Measurements from ENCODE around the gene PRRT4. TPM values are rescaled to one million over a fixed set of nuclear protein-coding genes. Genes with fewer than 3 reads are reported as not detected.

PRRT4 gene
- total RNA-seq, 1 donor from 2014 or later, result 17.4 TPM

DNA sequence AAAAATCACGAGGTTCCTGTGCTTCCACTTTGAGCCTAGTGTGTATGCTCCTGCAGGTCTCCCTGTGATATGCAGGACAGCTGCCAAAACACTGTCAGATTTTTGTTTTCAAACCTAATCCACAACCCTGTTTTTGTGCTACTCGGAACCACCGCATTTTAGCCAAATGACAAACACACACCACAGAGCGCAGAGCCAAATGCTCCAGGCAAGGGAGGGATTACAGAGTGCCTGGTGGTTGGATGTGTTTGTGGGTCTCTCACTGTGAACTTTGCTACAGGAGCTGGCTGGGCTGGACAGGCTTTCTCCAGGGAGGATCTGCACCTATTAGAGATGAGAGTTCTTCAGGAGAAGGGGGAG, 12.0 kb downstream of the PRRT4 start:
- DNase-seq (ENCODE audit: low spot score), result no peak

GRCh38 chr7:128347647-128348097, 13.8 kb downstream of the PRRT4 start:
- DNase-seq (ENCODE audit: low spot score), result no peak

- no peak for DNase-seq (ENCODE audit: low spot score)
Measured at GRCh38 chr7:128344431-128344774, 17.1 kb downstream of the PRRT4 start.

GRCh38 chr7:128343554-128344430, 17.7 kb downstream of the PRRT4 start, which contains the start of gene RBM28:
TSS of gene RBM28 (minus strand) at chr7:128343908. CDS start at chr7:128343793, 115 bp downstream.
- DNase-seq (ENCODE audit: low spot score), result peak; percentile 94

- no peak for DNase-seq (ENCODE audit: low spot score)
Measured at GRCh38 chr7:128341733-128342132, 19.8 kb downstream of the PRRT4 start.

- DNase-seq (ENCODE audit: low spot score), result no peak
Measured at GRCh38 chr7:128335730-128336129, 25.8 kb downstream of the PRRT4 start.

GRCh38 chr7:128324368-128324680, 37.2 kb downstream of the PRRT4 start:
- DNase-seq (ENCODE audit: low spot score), result no peak

DNA sequence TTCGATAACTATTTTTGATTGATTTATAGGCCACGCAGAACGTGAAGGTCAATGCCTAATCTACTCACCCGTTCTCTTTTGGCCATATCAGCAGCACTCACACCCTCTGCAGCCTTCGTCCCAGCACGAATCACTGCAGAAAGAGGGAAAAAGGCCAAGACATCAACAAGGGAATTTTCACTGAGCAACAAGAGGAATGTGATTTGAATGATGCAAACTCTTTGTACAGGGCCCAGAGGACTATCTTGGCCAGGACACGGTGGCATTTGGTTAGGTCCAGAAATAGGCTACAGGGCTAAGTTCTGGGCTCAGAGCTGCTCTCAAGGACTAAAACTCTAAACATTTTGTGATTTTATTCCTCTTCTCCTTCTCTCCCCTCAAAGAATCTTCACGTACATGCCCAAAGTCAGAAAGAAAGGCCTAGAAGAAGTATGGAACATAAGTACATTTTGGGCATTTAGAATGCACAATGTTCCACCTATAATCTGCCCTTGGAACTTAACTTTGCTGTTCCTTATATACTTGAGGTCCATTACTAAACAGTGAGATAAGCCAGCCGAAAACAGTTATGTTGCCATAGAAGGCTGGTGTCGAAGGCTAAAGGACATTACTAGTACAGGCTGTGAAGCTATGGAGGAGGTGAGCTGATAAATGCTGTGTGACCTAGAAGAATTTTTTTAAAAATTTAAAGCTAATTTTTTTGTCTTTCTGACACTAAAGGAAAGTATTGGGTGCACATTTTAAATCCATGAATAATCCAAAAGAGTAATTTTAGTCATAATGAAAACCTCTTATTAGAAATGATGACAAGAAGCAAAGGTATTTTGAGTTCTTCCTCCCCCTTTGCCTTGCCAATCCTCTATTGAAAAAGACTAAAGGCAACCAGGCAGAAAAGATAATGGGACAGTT, 37.8 kb downstream of the PRRT4 start:
- DNase-seq (ENCODE audit: low spot score), result no peak

DNA sequence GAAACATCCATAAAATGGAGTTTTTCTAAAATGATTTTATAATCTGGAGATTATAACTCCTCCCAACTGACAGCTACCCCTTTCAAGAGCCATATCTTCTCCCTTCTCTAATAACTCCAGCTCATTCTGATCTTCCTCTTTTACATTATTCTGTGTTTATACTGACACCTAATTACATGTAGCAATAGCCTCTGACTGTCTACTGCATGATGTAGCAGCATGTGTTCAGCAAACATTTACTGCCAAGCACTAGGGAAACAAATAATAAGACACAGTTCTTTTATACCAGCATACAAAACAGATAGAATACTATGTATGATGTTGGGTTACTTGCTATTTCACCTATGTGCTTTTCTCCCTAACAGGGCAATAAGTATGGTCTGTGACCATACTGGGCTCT, 38.5 kb downstream of the PRRT4 start:
- DNase-seq (ENCODE audit: low spot score), result no peak

- DNase-seq (ENCODE audit: low spot score), result no peak
Measured at GRCh38 chr7:128322040-128322643, 39.3 kb downstream of the PRRT4 start.

DNA sequence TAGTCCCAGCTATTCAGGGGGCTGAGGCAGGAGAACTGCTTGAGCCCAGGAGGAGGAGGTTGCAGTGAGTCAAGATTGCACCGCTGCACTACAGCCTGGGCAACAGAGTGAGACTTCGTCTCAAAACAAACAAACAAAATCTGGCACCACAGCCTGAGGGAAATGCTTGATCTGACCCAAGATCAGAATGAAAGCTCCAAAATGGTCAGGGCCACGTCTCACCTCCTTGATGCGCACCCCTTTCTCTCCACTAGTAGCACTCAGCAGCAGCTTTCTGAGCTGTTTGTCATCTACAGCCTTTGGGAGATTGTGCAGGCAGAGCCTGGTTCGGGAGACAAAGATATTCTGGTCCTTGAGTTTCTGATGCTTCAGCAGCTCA, 40.5 kb downstream of the PRRT4 start:
- no peak for DNase-seq (ENCODE audit: low spot score)

- DNase-seq (ENCODE audit: low spot score), result no peak
Measured at GRCh38 chr7:128318691-128319090, 42.8 kb downstream of the PRRT4 start.

DNA sequence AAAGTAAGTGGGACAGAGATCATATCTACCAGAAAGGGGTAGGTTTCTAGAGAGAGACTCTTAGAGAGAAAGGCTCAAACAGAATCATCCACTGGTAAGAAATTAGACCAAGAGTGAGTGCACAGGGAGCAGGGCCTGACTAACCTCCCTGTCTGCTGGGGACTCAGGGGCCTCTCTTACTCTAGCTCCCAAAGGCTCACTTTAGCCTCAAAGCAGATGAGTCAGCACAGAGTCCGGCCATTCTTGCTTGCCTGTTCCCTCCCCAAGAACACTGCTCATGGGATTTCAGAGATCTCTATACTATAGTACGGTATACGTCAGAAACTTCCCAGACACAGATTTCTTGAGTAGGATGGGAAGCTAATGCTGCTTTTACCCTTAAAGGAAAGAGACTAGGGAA, 50.5 kb downstream of the PRRT4 start:
- DNase-seq (ENCODE audit: low spot score), result no peak

GRCh38 chr7:128310499-128310898, 51.0 kb downstream of the PRRT4 start:
- DNase-seq (ENCODE audit: low spot score), result no peak

DNA sequence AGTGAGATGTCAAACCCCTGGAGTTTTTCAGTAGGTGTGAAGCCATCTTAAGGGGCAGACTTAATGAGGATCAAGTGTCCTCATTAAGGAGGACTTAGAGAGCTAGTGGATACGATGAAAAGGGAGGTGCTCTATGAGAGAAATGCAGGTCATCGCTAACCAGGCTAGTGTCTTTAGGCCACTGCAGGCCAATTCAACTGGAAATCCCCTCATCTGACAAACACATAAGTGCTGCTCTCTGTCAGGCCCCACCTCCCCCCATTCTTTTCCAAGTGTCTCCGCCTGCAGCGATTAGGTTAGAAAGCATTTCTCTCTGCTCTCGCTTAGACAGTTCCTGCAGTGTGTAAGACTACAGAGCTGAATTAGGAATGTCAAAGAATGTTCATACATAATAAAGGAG, 51.5 kb downstream of the PRRT4 start:
- DNase-seq (ENCODE audit: low spot score), result no peak

GRCh38 chr7:128309124-128309523, 52.4 kb downstream of the PRRT4 start:
- DNase-seq (ENCODE audit: low spot score), result no peak

GRCh38 chr7:128307061-128307460, 54.4 kb downstream of the PRRT4 start:
- DNase-seq (ENCODE audit: low spot score), result no peak

DNA sequence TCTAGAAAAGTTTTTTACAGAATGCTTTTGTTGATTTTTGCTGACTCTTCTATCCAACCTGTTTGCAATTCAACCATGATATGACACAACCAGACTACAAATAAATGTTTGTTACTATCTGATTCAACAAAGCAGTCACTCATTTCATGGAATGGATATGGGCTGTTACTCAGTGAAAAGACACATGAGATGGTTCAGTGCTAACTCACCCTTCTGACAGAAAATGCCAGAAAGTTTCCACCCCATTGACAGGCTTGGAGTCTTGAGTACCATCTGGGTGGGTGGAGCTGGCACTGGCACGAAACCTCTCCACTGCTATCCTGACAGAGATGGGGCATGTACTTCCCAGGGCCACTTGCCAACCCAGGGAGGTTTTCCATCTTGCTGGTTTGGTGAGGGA, 57.3 kb downstream of the PRRT4 start:
- DNase-seq (ENCODE audit: low spot score), result no peak

DNA sequence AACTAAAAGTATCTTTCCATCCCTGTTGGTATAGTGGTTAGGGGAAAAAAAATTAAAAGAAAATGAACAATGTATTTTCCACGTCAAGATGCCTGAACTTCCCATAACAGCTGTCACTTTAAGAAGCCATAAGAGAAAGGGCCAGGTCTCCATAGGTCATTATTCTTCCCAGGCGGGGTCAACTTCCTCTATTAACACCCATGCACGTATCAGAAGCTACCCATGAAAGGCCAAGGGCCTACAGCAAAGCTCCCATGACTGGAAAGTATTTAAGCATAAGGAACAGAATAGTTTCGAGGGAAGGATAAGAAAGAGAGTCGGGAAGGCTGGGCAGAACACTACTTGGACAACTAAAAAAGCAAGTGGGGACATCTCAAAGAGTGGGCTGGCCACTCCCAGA, 57.8 kb downstream of the PRRT4 start:
- no peak for DNase-seq (ENCODE audit: low spot score)

DNA sequence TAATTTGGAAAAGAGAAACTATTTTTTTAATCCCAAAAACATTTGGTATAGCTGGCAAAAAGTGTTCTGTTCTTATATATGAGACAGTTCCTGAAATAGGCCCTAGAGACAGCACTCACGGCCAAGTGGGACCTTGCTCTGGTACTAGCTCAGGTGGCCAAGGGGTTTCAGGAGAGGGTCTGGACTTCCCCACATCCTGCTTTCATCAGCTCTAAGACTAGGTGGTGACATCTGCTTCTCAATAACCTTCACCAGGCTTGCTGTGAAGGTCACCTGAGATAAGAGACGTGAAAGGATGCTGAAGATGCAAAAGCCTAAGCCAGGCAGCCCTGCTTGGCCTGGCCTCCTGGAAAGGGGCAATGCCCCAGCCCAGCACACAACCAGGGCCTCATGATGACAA, 58.4 kb downstream of the PRRT4 start:
- DNase-seq (ENCODE audit: low spot score), result no peak

DNA sequence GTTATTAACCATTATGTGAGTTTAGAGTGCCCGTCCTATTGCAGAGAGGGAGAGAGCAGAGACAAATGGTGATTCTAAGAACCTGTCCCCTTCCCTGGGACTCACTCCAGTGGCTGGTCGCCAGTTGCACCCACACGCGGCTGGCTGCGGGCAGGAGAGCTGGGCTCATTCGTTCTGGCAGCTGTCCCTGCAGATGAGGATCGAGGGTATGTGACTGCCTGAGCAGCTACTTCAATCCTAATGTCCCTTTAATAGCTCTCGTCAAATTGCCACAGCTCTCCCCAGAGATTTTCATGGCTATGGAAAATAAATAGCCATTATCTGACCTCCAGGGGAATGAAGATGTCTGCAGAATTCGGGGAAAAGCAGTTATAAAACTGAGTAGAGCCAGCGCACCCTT, 59.4 kb downstream of the PRRT4 start:
- no peak for DNase-seq (ENCODE audit: low spot score)

Measured in mesenteric fat pad (tissue), 1 donor.